ENCODE results near the gene ZBTB8B.

DNA sequence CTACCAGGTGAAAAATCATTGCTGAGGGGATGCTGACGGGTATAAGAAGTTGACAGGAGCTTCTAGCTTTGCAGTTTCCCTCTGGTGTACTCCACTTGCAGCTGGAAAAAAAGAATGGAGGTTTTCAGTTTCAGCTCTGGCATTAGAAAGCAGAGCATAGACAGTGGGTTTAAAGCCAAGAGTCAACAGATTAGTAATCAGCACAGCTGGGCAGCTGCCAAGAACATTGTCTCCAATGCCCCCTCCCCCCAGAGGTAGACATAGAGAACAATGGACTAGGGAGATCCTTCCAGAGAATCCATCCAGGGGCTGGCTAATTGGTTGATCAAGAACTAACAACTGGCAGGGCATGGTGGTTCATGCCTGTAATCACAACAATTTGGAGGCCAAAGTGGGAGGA, 10.1 kb upstream of the ZBTB8B start:
- no peak for TF ChIP-seq POLR2A (IDR thresholded peaks at IDR 0.05; ENCODE audit: low read depth, low read length)
- TF ChIP-seq, protein P1, sequence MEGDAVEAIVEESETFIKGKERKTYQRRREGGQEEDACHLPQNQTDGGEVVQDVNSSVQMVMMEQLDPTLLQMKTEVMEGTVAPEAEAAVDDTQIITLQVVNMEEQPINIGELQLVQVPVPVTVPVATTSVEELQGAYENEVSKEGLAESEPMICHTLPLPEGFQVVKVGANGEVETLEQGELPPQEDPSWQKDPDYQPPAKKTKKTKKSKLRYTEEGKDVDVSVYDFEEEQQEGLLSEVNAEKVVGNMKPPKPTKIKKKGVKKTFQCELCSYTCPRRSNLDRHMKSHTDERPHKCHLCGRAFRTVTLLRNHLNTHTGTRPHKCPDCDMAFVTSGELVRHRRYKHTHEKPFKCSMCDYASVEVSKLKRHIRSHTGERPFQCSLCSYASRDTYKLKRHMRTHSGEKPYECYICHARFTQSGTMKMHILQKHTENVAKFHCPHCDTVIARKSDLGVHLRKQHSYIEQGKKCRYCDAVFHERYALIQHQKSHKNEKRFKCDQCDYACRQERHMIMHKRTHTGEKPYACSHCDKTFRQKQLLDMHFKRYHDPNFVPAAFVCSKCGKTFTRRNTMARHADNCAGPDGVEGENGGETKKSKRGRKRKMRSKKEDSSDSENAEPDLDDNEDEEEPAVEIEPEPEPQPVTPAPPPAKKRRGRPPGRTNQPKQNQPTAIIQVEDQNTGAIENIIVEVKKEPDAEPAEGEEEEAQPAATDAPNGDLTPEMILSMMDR (IDR thresholded peaks at IDR 0.05; ENCODE audit: extremely low read depth in 1 of 2, insufficient read depth in 1 of 2, low read depth in 1 of 2, low read length in 2 of 2): no peak
- TF ChIP-seq, protein P2, sequence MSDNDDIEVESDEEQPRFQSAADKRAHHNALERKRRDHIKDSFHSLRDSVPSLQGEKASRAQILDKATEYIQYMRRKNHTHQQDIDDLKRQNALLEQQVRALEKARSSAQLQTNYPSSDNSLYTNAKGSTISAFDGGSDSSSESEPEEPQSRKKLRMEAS (IDR thresholded peaks at IDR 0.05; ENCODE audit: insufficient read depth, insufficient read length): no peak
- TF ChIP-seq JUN (IDR thresholded peaks at IDR 0.05; ENCODE audit: borderline replicate concordance, insufficient read depth, insufficient read length, low read depth): no peak
